IgD-negative memory B cell (primary cell): ENCODE results near the gene SSR3. TPM values are rescaled to one million over a fixed set of nuclear protein-coding genes. Genes with fewer than 3 reads are reported as not detected.
"Not testable (repeated sequence)": the region's sequence is repeated elsewhere in the genome, so short reads cannot be mapped to it uniquely, and the experiment has no call there.

Source experiments
- H3K27ac Mint-ChIP-seq, 3 donors: one replicate each; pipeline ENCODE4 v1.8.0; 2020 to 2022; ENCODE audit warnings: mild to moderate bottlenecking in 3 of 3, mixed read lengths in 3 of 3, moderate library complexity in 1 of 3
- H3K27me3 Mint-ChIP-seq: one replicate; pipeline ENCODE4 v1.8.0; 2021; ENCODE audit warnings: mixed read lengths
- H3K36me3 Mint-ChIP-seq: one replicate; pipeline ENCODE4 v1.8.0; 2020; ENCODE audit warnings: mild to moderate bottlenecking, mixed read lengths
- H3K4me1 Mint-ChIP-seq, 3 donors: one replicate each; pipeline ENCODE4 v1.8.0; 2020 to 2022; ENCODE audit warnings: mixed read lengths in 3 of 3, mild to moderate bottlenecking in 1 of 3
- H3K4me3 Mint-ChIP-seq, 4 donors: one replicate each; pipeline ENCODE4 v1.8.0; 2020 to 2022; ENCODE audit warnings: mild to moderate bottlenecking in 4 of 4, mixed read lengths in 4 of 4, moderate library complexity in 3 of 4
- H3K9me3 Mint-ChIP-seq, 3 donors: one replicate each; pipeline ENCODE4 v1.8.0; 2020 to 2021; ENCODE audit warnings: mixed read lengths in 3 of 3, mild to moderate bottlenecking in 1 of 3
- polyA plus RNA-seq: library from polyadenylated mRNA; unstranded; fragments of 300-500 nt; fragmentation: Illumina TruSeq; gene quantifications from one replicate; pipeline ENCODE4 v1.2.3, GENCODE V29; 2021

SSR3 gene
- 115 TPM for polyA plus RNA-seq

DNA sequence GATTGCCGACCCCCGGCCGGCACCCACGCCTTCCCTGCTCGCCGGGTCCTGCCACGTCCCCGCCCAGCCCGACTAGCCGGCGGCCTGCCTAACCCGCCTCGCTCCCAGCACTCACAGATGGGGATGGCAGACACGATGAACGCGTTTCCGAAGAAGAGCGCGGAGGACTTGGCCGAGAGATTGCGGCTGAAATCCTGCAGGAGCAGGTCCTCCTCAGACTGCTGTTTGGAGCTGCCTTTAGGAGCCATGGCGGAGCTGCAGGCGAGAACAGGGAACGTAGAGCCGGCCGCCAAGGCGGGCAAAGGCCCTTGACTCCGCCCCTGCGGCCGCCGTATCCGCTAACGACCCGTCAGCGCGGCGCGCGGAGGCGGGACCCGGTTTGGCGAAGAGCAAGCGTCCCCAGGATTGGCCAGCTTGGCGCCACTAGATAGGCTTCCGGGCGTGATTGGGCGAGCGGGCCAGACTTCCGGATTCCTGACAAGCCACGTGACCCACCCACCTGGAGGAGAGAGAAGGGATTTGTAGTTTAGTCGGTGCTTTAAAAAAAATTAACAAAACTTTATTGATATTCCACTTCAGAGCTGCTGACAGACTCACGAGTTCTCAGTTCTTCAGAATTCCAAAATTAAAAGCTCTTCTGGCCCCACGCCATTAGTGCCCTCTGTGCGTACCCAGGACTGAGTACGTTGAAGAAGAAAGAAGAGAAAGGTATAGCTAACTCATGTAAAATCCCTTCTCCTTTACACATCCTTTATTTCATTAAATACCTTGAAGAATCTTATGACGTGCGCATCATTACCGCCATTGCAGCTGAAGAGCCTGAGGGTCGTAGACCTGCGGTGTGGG, at the start of gene SSR3:
SSR3 (minus strand) TSS at position 276 of the 846 bp plus-strand sequence; CDS start at position 248, 28 bp downstream.
- H3K4me1 Mint-ChIP-seq, result peaks cover 24 to 37% (median 34%) of the 10 kb centered on the region in 3 donors
- H3K9me3 Mint-ChIP-seq, result no peaks in the 10 kb centered on the region
- H3K27ac Mint-ChIP-seq, result peak within 1 kb of the TSS; percentile 73 to 95 (median 95)
- H3K4me3 Mint-ChIP-seq, result peak within 1 kb of the TSS; percentile 94 to 99 (median 98)
- no peaks in the 10 kb centered on the region for H3K27me3 Mint-ChIP-seq
- H3K36me3 Mint-ChIP-seq, result peaks cover 6% of the 10 kb centered on the region

DNA sequence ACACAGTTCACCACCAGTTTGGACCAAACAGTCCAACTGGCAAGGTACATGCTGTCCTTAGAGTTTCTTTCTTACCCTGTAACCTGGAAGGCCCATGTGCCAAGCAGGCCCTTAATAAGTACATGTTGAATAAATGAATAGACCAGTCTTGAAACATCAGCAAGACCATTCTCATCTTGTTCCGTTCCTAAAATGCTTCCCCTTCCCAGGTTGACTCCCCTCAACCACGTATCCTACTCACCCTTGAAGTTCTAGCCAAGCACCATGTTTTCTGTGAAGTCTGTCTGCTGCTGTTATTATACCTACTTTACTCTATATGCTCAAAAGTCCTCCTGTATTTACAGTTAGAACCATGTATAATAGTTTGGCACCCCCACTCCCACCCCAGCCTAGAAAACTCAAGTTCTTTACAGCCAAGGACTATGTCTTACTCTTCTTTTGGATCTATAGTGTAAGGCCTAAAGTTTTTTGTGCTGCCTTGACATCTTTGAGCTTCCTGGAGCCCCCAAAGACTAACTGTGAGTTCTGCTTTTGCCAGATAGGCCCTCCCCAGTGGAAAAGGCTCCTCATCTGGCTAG, 49.2 kb upstream of the SSR3 start:
- no peak overlapping the region for H3K27ac Mint-ChIP-seq
- no peak overlapping the region for H3K4me3 Mint-ChIP-seq
- H3K36me3 Mint-ChIP-seq, result no peaks in the 10 kb centered on the region
- H3K27me3 Mint-ChIP-seq, result no peaks in the 10 kb centered on the region
- H3K9me3 Mint-ChIP-seq, result peaks cover 0 to 3% (median 0%) of the 10 kb centered on the region in 3 donors
- peaks cover 2 to 4% (median 2%) of the 10 kb centered on the region in 3 donors for H3K4me1 Mint-ChIP-seq

DNA sequence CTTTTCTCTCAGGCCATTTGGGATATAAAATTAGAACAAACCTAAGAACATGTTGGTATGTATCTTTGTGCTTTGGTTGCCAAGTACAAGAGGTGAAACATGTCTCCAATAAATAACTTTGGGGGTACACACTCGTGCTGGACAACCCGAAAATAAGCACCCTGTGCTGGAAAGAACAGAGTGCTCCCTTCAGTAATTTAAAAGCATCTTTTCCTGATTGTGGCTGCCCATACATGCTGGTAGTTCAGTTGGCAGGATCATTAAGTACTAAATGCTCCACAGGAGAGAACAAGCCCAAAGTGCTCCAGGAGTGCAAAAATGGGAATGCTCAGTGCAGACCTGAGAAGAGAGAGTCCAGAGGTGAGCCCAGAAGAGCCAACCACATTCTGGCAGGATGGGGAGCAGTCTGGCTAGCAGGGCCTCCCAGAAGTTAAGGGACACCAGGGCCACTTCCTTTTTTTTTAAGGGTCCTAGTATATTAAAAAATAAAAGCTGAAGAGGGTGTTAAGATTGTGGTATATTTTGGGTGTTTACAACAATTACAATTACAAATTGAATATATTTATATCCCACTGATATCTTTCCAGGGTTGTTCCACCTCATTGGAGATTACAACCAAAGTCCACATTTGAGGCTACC, 48.6 kb upstream of the SSR3 start:
- H3K27ac Mint-ChIP-seq, result no peak overlapping the region
- H3K4me3 Mint-ChIP-seq, result no peak overlapping the region
- no peaks in the 10 kb centered on the region for H3K36me3 Mint-ChIP-seq
- H3K27me3 Mint-ChIP-seq, result no peaks in the 10 kb centered on the region
- peaks cover 0 to 3% (median 0%) of the 10 kb centered on the region in 3 donors for H3K9me3 Mint-ChIP-seq
- H3K4me1 Mint-ChIP-seq, result peaks cover 2 to 4% (median 2%) of the 10 kb centered on the region in 3 donors

DNA sequence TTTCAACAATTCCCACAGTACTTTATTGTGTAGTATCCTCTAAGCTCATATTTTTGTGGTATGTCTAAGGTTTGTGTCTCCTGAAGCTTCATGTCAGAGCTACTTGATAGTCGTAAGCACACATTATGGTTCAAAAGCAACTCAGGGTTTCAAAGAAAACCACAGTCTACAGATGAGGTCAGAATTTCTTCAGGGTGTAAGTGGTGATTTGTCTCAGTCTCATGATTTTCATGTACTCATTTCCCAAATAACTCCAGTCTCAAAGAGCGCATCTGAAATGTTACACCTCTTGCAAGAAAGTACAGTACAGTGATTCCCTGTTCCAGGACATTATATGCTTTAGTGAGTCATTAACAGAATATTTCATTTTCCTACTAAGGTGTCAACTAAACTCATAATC, 47.5 kb upstream of the SSR3 start:
- Mint-ChIP-seq H3K36me3 (no peaks in the 10 kb centered on the region), H3K9me3 (peaks cover 0 to 3% (median 0%) of the 10 kb centered on the region in 3 donors), H3K4me3 (no peak overlapping the region), H3K27ac (no peak overlapping the region), H3K27me3 (no peaks in the 10 kb centered on the region), H3K4me1 (peaks cover 0 to 4% (median 2%) of the 10 kb centered on the region in 3 donors)

DNA sequence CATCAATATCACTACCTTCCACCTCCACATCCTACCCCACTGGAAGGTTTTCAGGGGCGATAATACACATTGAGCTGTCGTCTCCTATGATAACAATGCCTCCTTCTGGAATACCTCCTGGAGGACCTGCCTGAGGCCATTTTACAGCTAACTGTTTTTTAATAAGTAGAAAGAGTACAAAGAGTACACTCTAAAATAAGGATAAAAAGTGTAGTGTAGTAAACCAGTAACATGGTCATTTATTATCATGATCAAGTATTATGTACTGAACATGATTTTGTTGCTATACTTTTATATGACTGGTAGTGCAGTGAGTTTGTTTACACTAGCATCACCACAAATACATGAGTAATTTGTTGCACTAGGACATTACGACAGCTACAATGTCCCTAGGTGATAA, 46.6 kb upstream of the SSR3 start:
- Mint-ChIP-seq H3K27ac (no peak overlapping the region), H3K4me1 (no peaks in the 10 kb centered on the region), H3K4me3 (no peak overlapping the region), H3K9me3 (peaks cover 0 to 3% (median 3%) of the 10 kb centered on the region in 3 donors), H3K36me3 (no peaks in the 10 kb centered on the region), H3K27me3 (peaks cover 1% of the 10 kb centered on the region)

DNA sequence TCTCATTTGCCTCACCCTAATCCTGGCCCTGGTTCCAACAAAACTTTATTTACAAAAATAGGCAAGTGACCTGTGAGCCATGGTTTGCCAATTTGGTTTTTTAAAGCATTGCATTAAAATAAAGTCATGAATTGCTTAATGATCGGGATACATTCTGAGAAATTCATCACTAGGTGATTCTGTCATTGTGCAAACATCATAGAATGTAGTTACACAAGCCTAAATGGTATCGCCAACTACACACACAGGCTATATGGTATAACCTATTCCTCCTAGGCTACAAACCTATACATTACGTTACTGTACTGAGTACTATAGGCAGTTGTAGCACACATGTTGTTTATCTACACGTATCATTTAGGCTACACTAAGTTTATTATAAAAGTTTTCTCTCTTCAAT, 45.9 kb upstream of the SSR3 start:
- no peaks in the 10 kb centered on the region for H3K36me3 Mint-ChIP-seq
- peaks cover 2% of the 10 kb centered on the region for H3K27me3 Mint-ChIP-seq
- H3K4me3 Mint-ChIP-seq, result no peak overlapping the region
- peaks cover 0 to 3% (median 3%) of the 10 kb centered on the region in 3 donors for H3K9me3 Mint-ChIP-seq
- no peak overlapping the region for H3K27ac Mint-ChIP-seq
- no peaks in the 10 kb centered on the region for H3K4me1 Mint-ChIP-seq

DNA sequence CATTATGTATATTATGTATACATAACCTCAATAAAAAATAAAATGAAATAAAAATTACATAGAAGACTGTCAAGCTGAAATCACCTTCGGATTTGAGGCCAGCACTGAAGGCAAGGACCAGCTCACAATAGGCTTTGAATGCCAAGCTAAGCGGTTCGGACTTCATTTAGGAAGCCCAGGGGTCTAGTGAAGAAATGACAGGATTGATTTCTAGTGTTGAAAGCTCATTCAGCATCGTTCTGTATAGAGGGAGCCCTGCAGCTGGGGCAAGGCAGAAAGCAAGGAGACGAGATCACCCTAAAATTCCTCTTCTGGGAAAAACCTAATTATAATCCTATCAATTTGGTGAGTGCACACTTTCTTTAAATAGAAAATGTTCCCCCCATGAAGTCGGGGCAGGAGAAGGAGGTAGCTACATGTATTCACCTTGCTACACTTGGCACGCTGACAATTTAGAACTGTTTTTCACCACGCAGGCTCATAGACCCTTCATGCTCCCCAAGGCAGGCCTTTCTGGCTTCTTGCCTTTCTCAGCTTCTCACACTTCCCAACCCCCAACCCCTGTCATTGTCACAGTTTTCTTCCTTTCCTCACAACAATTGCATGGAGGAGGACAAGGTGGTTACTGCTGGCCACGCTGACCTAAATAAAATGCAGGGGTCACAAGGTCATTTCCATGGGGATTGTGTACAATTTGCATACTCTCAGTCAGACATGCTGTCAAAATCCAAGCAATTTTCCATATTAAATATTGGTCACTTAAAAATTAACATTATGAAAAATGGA, 44.4 kb upstream of the SSR3 start:
- peaks cover 2% of the 10 kb centered on the region for H3K27me3 Mint-ChIP-seq
- H3K4me3 Mint-ChIP-seq, result no peak overlapping the region
- H3K36me3 Mint-ChIP-seq, result peaks cover 1% of the 10 kb centered on the region
- no peaks in the 10 kb centered on the region for H3K4me1 Mint-ChIP-seq
- H3K27ac Mint-ChIP-seq, result no peak overlapping the region
- peaks cover 0 to 3% (median 0%) of the 10 kb centered on the region in 3 donors for H3K9me3 Mint-ChIP-seq

DNA sequence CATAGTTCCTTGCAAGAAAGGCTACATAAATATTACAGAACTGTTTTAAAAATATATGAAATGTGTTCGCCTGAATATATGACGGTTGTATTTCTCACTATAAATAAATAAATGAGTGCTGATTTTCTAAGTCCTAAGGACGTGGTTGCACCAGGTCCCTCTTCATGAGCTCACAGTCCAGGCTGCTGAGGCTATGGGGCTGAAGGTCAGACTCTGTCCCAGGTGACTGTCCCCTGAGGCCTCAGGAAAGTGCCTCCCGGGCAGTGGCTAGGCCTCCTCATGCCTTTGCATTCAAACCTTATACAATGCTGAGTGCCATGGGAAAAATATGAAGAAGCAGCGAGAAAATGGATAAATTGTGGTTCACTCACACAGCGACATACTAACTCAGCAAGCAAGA, 43.5 kb upstream of the SSR3 start:
- Mint-ChIP-seq H3K36me3 (peaks cover 1% of the 10 kb centered on the region), H3K9me3 (peaks cover 0 to 3% (median 0%) of the 10 kb centered on the region in 3 donors), H3K4me3 (no peak overlapping the region), H3K27me3 (peaks cover 2% of the 10 kb centered on the region), H3K27ac (no peak overlapping the region), H3K4me1 (no peaks in the 10 kb centered on the region)

DNA sequence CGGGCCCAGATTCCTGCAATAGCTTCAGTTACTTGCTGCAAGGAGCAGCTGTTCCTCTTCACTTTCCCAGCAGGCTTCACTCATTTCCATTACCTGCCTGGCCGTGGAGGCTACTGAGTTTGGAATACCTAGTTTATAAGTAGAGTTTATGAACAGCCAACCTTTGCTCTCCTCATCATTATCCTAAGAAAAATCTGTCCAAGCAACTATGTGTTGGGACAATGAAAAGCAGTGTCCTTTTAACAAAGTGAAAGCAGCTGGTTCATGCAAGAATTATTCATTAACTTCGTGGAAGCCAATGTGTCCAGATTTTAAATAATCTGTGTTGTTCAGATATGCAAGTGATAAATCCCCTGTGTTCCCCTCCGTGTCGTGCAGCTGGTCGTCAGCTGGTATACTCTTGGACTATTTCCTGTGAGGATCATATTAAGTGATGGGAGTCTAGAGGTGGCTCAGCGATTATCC, 39.3 kb upstream of the SSR3 start:
- Mint-ChIP-seq H3K9me3 (peaks cover 0 to 3% (median 1%) of the 10 kb centered on the region in 3 donors), H3K36me3 (peaks cover 1% of the 10 kb centered on the region), H3K4me1 (peaks cover 0 to 3% (median 2%) of the 10 kb centered on the region in 3 donors), H3K27me3 (peaks cover 2% of the 10 kb centered on the region), H3K27ac (no peak overlapping the region), H3K4me3 (no peak overlapping the region)

DNA sequence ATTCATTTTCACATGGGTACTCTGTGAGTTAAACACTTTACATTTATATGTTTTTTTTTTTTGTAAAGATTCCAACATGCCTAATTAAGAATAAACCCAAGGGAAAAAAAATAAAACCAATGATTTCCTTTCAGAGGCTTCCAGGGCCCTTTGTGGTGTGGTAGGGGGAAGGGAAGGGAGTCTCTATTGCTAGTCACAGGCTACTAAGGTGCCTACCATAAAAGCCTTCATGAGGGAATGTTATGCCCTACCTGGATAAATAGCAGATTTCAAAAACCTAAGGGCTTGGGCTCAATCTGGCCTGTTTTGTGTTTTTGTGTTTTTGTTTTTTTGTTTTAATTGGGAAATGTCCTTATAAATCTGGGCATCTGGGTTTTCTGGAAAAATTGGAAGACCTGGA, 38.9 kb upstream of the SSR3 start:
- Mint-ChIP-seq H3K36me3 (peaks cover 1% of the 10 kb centered on the region), H3K27ac (no peak overlapping the region), H3K27me3 (peaks cover 2% of the 10 kb centered on the region), H3K9me3 (peaks cover 0 to 3% (median 1%) of the 10 kb centered on the region in 3 donors), H3K4me3 (no peak overlapping the region), H3K4me1 (peaks cover 0 to 3% (median 2%) of the 10 kb centered on the region in 3 donors)

DNA sequence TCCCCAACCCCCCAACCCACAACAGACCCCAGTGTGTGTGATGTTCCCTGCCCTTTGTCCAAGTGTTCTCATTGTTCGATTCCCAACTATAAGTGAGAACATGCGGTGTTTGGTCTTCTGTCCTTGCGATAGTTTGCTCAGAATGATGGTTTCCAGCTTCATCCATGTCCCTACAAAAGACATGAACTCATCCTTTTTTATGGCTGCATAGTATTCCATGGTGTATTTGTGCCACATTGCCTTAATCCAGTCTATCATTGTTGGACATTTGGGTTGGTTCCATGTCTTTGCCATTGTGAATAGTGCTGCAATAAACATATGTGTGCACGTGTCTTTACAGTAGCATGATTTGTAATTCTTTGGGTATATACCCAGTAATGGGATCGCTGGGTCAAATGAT, 34.9 kb upstream of the SSR3 start:
- H3K4me3 Mint-ChIP-seq, H3K36me3 Mint-ChIP-seq, H3K9me3 Mint-ChIP-seq, H3K27me3 Mint-ChIP-seq, H3K4me1 Mint-ChIP-seq, H3K27ac Mint-ChIP-seq: not testable (repeated sequence)

DNA sequence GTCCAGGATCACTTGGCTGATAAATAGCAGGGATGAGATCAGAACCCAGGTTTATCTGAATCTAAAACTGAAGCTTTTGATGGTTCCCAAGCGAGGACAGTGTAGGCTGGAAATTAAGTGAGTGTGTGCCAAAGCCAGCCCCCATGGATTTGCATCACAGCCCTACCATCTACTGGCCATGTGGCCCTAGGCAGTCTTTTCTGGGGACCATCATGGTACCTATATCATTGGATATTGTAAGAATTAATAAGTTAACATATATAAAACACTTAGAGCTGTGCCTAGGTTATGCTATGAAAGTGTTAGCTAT, 32.8 kb upstream of the SSR3 start:
- H3K9me3 Mint-ChIP-seq, result peaks cover 0 to 3% (median 0%) of the 10 kb centered on the region in 3 donors
- no peaks in the 10 kb centered on the region for H3K36me3 Mint-ChIP-seq
- no peak overlapping the region for H3K27ac Mint-ChIP-seq
- peaks cover 0 to 9% (median 8%) of the 10 kb centered on the region in 3 donors for H3K4me1 Mint-ChIP-seq
- H3K27me3 Mint-ChIP-seq, result peaks cover 4% of the 10 kb centered on the region
- no peak overlapping the region for H3K4me3 Mint-ChIP-seq

DNA sequence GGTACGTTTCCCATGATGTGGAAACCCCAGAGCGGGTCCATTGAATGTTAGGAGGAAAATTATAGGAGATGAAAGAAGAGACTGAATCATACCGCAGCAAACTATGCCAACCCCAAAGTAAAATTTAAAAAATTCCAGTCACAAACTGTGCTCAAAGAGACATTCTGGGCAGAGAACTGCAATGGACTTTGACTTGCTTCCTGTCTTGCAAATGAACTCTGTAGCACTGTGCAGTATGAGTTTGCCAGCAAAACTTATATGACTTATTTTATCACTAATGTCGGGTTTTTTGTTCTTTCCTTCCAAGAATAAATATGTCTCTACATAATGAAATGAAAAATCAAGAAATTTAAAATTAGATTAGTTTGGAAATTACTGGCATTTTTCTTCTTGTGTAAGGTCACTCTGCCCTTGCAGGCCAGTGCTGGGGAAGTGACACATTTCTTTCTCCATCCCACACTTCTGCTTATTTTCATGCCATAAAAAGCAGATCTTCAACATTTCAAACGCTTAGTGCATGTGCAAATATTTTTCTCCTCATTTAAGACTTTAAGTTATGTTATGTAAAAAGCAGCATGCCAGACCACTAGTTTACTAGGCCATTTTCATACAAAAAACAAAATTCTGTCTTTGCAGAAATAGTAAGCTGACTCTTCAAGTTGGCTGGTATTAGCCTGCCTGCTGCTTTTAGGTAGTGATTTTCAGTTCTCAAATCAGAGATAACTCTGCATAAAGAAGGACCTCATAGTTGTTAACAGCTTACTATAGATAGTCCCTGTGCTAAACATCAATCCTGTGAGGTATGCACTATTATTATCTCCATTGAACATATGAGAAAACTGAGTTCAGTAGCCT, 32.2 kb upstream of the SSR3 start:
- Mint-ChIP-seq H3K4me1 (peaks cover 0 to 9% (median 8%) of the 10 kb centered on the region in 3 donors), H3K27me3 (peaks cover 4% of the 10 kb centered on the region), H3K9me3 (peaks cover 0 to 3% (median 0%) of the 10 kb centered on the region in 3 donors), H3K36me3 (no peaks in the 10 kb centered on the region), H3K4me3 (no peak overlapping the region), H3K27ac (no peak overlapping the region)

DNA sequence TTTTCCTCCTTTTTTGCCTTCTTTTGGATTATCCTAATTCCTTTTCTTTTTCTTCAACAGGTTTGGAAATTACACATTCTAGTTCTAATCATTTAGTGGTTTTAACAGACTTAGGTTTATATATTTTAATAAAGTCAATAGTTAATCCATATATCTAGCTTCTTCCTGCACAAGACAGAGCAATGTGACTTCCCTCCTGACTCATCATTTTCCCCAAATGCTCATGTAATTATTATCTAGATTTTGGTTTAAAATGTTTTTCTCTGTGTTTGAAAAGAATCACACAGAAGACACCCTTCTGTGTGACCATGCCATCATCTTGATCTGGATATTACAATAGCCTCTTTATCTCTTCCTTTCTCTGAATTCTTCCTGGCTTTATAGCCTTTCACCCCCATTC, 28.6 kb upstream of the SSR3 start:
- no peaks in the 10 kb centered on the region for H3K36me3 Mint-ChIP-seq
- H3K27ac Mint-ChIP-seq, result peak overlapping the region in 1 of 3 donors; percentile 7
- H3K27me3 Mint-ChIP-seq, result peaks cover 8% of the 10 kb centered on the region
- no peak overlapping the region for H3K4me3 Mint-ChIP-seq
- H3K9me3 Mint-ChIP-seq, result peaks cover 0 to 1% (median 0%) of the 10 kb centered on the region in 3 donors
- H3K4me1 Mint-ChIP-seq, result peaks cover 0 to 6% (median 6%) of the 10 kb centered on the region in 3 donors
